ENCODE measurements around the gene LIPT2. TPM values are rescaled to one million over a fixed set of nuclear protein-coding genes. Genes with fewer than 3 reads are reported as not detected.

The LIPT2 gene
- total RNA-seq, 1 donor from 2014 or later, result 4.1 TPM

DNA sequence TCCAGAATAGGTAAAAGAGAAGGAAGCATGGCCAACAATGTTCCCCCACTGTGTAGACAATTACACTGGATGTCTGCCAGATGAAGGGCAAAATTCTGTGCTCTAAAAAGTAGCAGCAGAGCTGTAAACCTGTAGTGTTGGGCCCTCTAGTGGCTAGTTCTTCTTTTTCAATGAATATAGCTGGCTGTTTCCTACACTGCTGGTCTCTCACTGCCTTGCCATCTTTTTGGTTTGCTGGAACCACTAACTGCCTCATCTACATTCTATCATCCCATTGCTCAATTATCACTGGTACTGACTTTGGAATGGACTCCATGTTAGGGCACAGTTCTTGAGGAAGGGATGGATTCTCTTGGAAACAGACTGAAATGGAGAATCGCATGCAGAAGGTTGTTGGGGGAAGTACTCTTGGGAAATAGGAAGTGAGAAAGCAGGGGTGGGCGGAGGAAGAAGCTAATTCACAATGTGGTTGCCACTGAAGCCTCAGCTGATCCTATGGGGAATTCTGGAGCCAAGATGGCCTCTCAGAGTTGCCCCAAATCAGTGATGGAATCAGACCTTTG, 44.1 kb downstream of the LIPT2 start:
- ChIA-PET CTCF (interaction anchor here (0.8 to 9.6 kb wide), 25 partner anchors 8 to 485 kb away, joined by 3 to 181 read pairs (median 4); partner anchors contain the start of genes LIPT2, PGM2L1 and POLD3), POLR2A (interaction anchor here (0.7 to 1.6 kb wide), 4 partner anchors 44 to 194 kb away, joined by 3 to 8 read pairs (median 6); partner anchors contain the start of genes LIPT2 and POLD3)
- H3K4me3 Mint-ChIP-seq, result peak overlapping the region; percentile 54
- H3K4me1 Mint-ChIP-seq, result peaks cover 9% of the 10 kb centered on the region
- TF ChIP-seq CTCF (IDR thresholded peaks at IDR 0.05), result no peak
- H3K27me3 Mint-ChIP-seq, result peaks cover 15% of the 10 kb centered on the region
- intact Hi-C loops (cut with micrococcal nuclease), result loop anchor here (1.0 kb wide), 2 partner anchors 61 to 194 kb away; no protein-coding TSS in a partner anchor
- H3K36me3 Mint-ChIP-seq (ENCODE audit: low read depth), result no peaks in the 10 kb centered on the region
- DNase-seq, result peak; percentile 15
- no peaks in the 10 kb centered on the region for H3K9me3 Mint-ChIP-seq
- peak; percentile 92 for ATAC-seq (ENCODE audit: low read depth)
- no peak overlapping the region for H3K27ac Mint-ChIP-seq

DNA sequence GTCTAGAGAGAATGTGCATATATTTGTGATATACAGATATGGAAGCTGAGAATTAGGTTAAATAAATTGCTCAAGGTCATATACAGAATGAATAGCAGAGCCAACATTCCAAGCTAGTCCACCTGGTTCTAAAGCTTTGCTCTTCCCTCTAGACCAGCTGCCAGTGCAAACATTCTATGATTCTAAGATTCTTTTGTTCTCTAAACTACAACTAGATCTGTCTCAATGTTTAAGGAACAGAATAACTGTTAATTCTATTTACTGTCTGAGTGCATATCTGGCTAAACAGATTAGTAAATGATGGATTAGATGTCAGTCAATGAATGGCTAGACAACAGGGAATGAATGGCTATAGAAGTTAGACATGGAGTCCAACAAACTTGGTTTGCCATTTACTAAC, 45.8 kb downstream of the LIPT2 start:
- peaks cover 17% of the 10 kb centered on the region for H3K27me3 Mint-ChIP-seq
- no peak overlapping the region for H3K27ac Mint-ChIP-seq
- peaks cover 9% of the 10 kb centered on the region for H3K4me1 Mint-ChIP-seq
- ChIA-PET CTCF (interaction anchor here (1.3 to 9.6 kb wide), 6 partner anchors 33 to 193 kb away, joined by 3 to 181 read pairs (median 16); no protein-coding TSS in a partner anchor), POLR2A (no interaction called here)
- no peak overlapping the region for H3K4me3 Mint-ChIP-seq
- TF ChIP-seq CTCF (IDR thresholded peaks at IDR 0.05), result no peak
- DNase-seq (no peak), ATAC-seq (ENCODE audit: low read depth) (no peak)
- no peaks in the 10 kb centered on the region for H3K9me3 Mint-ChIP-seq
- no peaks in the 10 kb centered on the region for H3K36me3 Mint-ChIP-seq (ENCODE audit: low read depth)
- intact Hi-C loops (cut with micrococcal nuclease), result no loop called here

- POLR2A ChIA-PET, result no interaction called here
- intact Hi-C loops (cut with micrococcal nuclease), result no loop called here
- no peak for ATAC-seq (ENCODE audit: low read depth)
These were observed 47.0 kb downstream of the LIPT2 start for GRCh38 chr11:74446532-74446938.

GRCh38 chr11:74444173-74444826, 49.2 kb downstream of the LIPT2 start:
- Mint-ChIP-seq H3K4me3 (no peak overlapping the region), H3K27ac (no peak overlapping the region), H3K9me3 (no peaks in the 10 kb centered on the region), H3K36me3 (ENCODE audit: low read depth) (no peaks in the 10 kb centered on the region), H3K4me1 (peaks cover 2% of the 10 kb centered on the region), H3K27me3 (peaks cover 15% of the 10 kb centered on the region)
- TF ChIP-seq CTCF (IDR thresholded peaks at IDR 0.05), result no peak
- POLR2A ChIA-PET, result no interaction called here
- CTCF ChIA-PET, result interaction anchor here (1.1 kb wide), 1 partner anchor 55 kb away, joined by 5 read pairs; no protein-coding TSS in a partner anchor
- ATAC-seq (ENCODE audit: low read depth) (no peak), DNase-seq (no peak)
- intact Hi-C loops (cut with micrococcal nuclease), result no loop called here

More at GRCh38 chr11:74446532-74446938, 47.0 kb downstream of the LIPT2 start:
- CTCF ChIA-PET, result interaction anchor here (1.3 to 9.6 kb wide), 2 partner anchors 56 to 123 kb away, joined by 5 to 181 read pairs; no protein-coding TSS in a partner anchor
- peaks cover 9% of the 10 kb centered on the region for H3K4me1 Mint-ChIP-seq
- TF ChIP-seq CTCF (IDR thresholded peaks at IDR 0.05), result no peak
- DNase-seq, result no peak
- H3K36me3 Mint-ChIP-seq (ENCODE audit: low read depth), result no peaks in the 10 kb centered on the region
- H3K27ac Mint-ChIP-seq, result no peak overlapping the region
- peaks cover 15% of the 10 kb centered on the region for H3K27me3 Mint-ChIP-seq
- H3K4me3 Mint-ChIP-seq, result no peak overlapping the region
- H3K9me3 Mint-ChIP-seq, result no peaks in the 10 kb centered on the region

Data from activated B cell treated with CpG ODN at 0.5 μM for 24 hours (primary cell).